Breast epithelium (tissue), 3 donors: ENCODE data around the gene RPH3AL.

Experiments
- POLR2AphosphoS5 ChIP-seq, 3 donors: sonication (generic); formaldehyde crosslinking; IDR thresholded peaks; one replicate each; pipeline ENCODE4 v1.6.1; 2017; ENCODE audit warnings: antibody characterized with exemption in 3 of 3
- TF ChIP-seq, protein P1 (sequence below), 3 donors: fragments of 450-650 bp; IDR thresholded peaks; one replicate each; pipeline ENCODE4 v1.5.1; 2016 to 2017; ENCODE audit warnings: antibody characterized with exemption in 3 of 3, mild to moderate bottlenecking in 3 of 3, moderate library complexity in 3 of 3

DNA sequence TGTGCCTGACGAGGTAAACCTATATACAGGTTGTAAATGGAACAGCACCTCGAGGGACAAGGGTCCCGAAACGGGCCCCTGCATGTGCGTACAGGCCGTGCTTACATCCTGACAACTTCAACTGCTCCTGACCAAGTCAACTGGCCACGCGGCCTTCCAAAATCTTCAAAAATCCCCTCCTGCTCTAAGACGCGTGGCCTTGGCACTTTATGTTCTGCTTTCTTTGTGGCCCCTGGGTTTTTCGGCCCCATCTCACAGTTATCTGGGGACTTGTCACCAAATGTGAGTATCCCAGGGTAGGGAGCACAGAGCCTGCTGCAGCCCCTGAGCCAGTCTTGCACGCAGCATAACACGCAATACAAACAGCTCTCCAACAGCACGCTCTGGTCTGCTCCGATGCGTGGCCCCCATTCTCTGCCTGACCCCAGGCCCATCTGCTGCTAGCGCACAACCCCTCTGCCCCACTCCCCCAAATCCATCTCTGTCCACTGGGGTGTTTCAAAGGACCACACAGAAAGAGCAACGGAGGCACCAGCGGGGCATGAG lies 659 bp downstream of the RPH3AL start:
- TF ChIP-seq, protein P1, sequence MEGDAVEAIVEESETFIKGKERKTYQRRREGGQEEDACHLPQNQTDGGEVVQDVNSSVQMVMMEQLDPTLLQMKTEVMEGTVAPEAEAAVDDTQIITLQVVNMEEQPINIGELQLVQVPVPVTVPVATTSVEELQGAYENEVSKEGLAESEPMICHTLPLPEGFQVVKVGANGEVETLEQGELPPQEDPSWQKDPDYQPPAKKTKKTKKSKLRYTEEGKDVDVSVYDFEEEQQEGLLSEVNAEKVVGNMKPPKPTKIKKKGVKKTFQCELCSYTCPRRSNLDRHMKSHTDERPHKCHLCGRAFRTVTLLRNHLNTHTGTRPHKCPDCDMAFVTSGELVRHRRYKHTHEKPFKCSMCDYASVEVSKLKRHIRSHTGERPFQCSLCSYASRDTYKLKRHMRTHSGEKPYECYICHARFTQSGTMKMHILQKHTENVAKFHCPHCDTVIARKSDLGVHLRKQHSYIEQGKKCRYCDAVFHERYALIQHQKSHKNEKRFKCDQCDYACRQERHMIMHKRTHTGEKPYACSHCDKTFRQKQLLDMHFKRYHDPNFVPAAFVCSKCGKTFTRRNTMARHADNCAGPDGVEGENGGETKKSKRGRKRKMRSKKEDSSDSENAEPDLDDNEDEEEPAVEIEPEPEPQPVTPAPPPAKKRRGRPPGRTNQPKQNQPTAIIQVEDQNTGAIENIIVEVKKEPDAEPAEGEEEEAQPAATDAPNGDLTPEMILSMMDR (IDR thresholded peaks at IDR 0.05), result no peak
- no peak for TF ChIP-seq POLR2AphosphoS5 (IDR thresholded peaks at IDR 0.05)
